HepG2 (cell line): ENCODE data around the gene BEST2. TPM values are rescaled to one million over a fixed set of nuclear protein-coding genes. Genes with fewer than 3 reads are reported as not detected.
A peak's percentile ranks its signal among the peaks of the same experiment; 100 is the strongest.

Experiments
- ARID2 ChIP-seq: sonication (generic); formaldehyde crosslinking; IDR thresholded peaks from 2 replicates; pipeline ENCODE4 v1.8.1; 2022; ENCODE audit warnings: mild to moderate bottlenecking, missing genetic modification reagents, borderline replicate concordance
- CREM ChIP-seq, 2 experiments: sonication (generic) in 1 of 2; formaldehyde crosslinking in 1 of 2; IDR thresholded peaks; 2 replicates each; pipeline versions ENCODE4 v1.4.0 to v1.6.1; 2016 to 2020; ENCODE audit warnings: antibody characterized with exemption in 1 of 2, mild to moderate bottlenecking in 1 of 2, missing genetic modification reagents in 1 of 2
- FLYWCH1 ChIP-seq: sonication (generic); formaldehyde crosslinking; IDR thresholded peaks from 2 replicates; pipeline ENCODE4 v1.8.1; 2023; ENCODE audit warnings: mild to moderate bottlenecking, missing genetic modification reagents
- FOXA1 ChIP-seq, 2 experiments: fragments of 450-650 bp in 1 of 2; sonication (generic) in 1 of 2; formaldehyde crosslinking in 1 of 2; IDR thresholded peaks; 2 replicates each; pipeline versions ENCODE4 v1.4.0 to v1.6.1; 2016 to 2020; ENCODE audit warnings: missing genetic modification reagents in 1 of 2
- FOXK2 ChIP-seq: fragments of 450-650 bp; IDR thresholded peaks from 2 replicates; pipeline ENCODE4 v1.6.1; 2016
- MEIS1 ChIP-seq: sonication (generic); formaldehyde crosslinking; IDR thresholded peaks from 2 replicates; pipeline ENCODE4 v1.9.0; 2021; ENCODE audit warnings: mild to moderate bottlenecking, missing genetic modification reagents, moderate library complexity, borderline replicate concordance
- PRMT3 ChIP-seq: sonication (generic); formaldehyde crosslinking; IDR thresholded peaks from 2 replicates; pipeline ENCODE4 v1.8.1; 2022; ENCODE audit warnings: low read depth, mild to moderate bottlenecking, moderate library complexity, missing genetic modification reagents, borderline replicate concordance
- SMAD1 ChIP-seq: sonication (generic); formaldehyde crosslinking; IDR thresholded peaks from 2 replicates; pipeline ENCODE4 v1.4.0; 2020; ENCODE audit warnings: missing genetic modification reagents, low read depth, mild to moderate bottlenecking, borderline replicate concordance
- ZFP82 ChIP-seq: sonication (generic); formaldehyde crosslinking; IDR thresholded peaks from 2 replicates; pipeline ENCODE4 v1.5.1; 2020; ENCODE audit warnings: mild to moderate bottlenecking, missing genetic modification reagents, borderline replicate concordance
- ZNF772 ChIP-seq: sonication (generic); formaldehyde crosslinking; IDR thresholded peaks from 2 replicates; pipeline ENCODE4 v1.5.0; 2020; ENCODE audit warnings: mild to moderate bottlenecking, missing genetic modification reagents
- polyA plus RNA-seq, 8 experiments: library from polyadenylated mRNA; depleted of rRNA in 3 of 8; stranded (reverse) in 7 of 8; unstranded in 1 of 8; fragments of >200 nt; fragmentation: Illumina TruSeq in 4 of 8; extraction: Trizol in 4 of 8; gene quantifications; 2 replicates each; pipeline versions ENCODE4 v1.2.1 to v1.2.3, GENCODE V29; 2011 to 2016; ENCODE audit warnings: low read depth in 4 of 8, missing spikeins in 1 of 8, mixed read lengths in 1 of 8; ENCODE audit not compliant: insufficient read depth in 1 of 8
- total RNA-seq, 5 experiments: library from RNA; depleted of rRNA; stranded (reverse); fragments of >200 nt; fragmentation: Illumina TruSeq; extraction: Trizol; gene quantifications; 2 replicates each; pipeline ENCODE4 v1.2.3, GENCODE V29; 2016; ENCODE audit warnings: low read depth in 1 of 5
- TF ChIP-seq, protein P1 (sequence below): IDR thresholded peaks from 2 replicates; pipeline ENCODE4 v1.6.1; 2012; ENCODE audit warnings: inconsistent platforms
- TF ChIP-seq, protein P2 (sequence below): sonication (generic); formaldehyde crosslinking; IDR thresholded peaks from 2 replicates; pipeline ENCODE4 v1.8.1; 2023; ENCODE audit warnings: mild to moderate bottlenecking, missing genetic modification reagents
- TF ChIP-seq, protein P3 (sequence below): sonication (generic); formaldehyde crosslinking; IDR thresholded peaks from 2 replicates; pipeline ENCODE4 v1.4.0; 2020; ENCODE audit warnings: mild to moderate bottlenecking, missing genetic modification reagents
- TF ChIP-seq, protein P4 (sequence below): sonication (generic); formaldehyde crosslinking; IDR thresholded peaks from 2 replicates; pipeline ENCODE4 v1.5.0; 2020; ENCODE audit warnings: missing genetic modification reagents
- TF ChIP-seq, protein P5 (sequence below): sonication (generic); formaldehyde crosslinking; IDR thresholded peaks from 2 replicates; pipeline ENCODE4 v1.4.0; 2020; ENCODE audit warnings: missing genetic modification reagents
- TF ChIP-seq, protein P6 (sequence below): conservative IDR thresholded peaks from 2 replicates; pipeline ENCODE4 v1.6.1; 2018; ENCODE audit warnings: missing genetic modification reagents

The BEST2 gene
- total and polyA plus RNA-seq, 2 of the 13 experiments (the other 11 are each of a cell fraction or from before 2014, with no cell fraction given): not detected

DNA sequence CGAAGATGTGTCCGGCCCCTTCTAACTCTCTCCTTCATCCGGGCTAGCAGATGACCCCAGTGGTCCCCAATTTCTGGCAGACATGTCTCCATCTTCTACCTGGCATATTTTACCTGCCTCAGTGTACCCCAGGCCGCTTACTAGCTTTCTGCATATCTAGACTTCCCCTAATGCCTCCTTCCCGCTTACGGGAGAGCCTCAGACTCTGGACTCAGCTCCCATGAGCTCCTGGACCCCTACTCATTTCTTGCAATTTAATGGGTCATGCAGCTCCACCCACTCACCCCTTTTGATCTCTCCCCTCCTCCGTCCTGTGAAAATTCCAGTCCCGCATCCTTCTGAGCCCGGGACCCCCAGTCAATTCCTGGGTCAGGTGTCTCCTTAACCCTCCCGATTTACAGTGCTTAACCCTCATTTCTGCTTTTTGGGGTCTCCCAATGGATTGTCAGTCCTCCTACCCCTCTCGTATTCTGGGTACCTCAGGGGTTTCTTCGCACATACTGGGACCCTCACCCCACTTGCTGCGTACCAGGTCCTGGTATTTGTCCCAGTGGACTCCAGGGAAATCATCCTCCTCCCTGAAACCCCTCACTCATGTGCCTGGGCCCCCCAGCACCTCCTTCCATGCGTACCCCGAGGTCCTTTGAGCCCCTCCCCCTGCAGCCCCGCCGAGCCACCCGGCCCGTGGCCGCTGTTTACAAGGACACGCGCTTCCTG is 39.2 kb downstream of the BEST2 start (continued):
- TF ChIP-seq, protein P1, sequence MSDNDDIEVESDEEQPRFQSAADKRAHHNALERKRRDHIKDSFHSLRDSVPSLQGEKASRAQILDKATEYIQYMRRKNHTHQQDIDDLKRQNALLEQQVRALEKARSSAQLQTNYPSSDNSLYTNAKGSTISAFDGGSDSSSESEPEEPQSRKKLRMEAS: peak; percentile 99
- TF ChIP-seq FOXA1 (IDR thresholded peaks at IDR 0.05): no peak
- TF ChIP-seq FOXA1 (CRISPR knock-in tag; IDR thresholded peaks at IDR 0.05): peak; percentile 97
- peak; percentile 93 for TF ChIP-seq FOXK2
- TF ChIP-seq FLYWCH1 (CRISPR knock-in tag): no peak
- TF ChIP-seq CREM (IDR thresholded peaks at IDR 0.05): peak; percentile 81; the same call in 1 of the 2 replicates
- TF ChIP-seq CREM (CRISPR knock-in tag; IDR thresholded peaks at IDR 0.05): no peak
- TF ChIP-seq ZFP82: peak; percentile 16; the same call in 1 of the 2 replicates
- 0 out of 2 replicates have a peak, but pooled peaks have one; percentile 67 for TF ChIP-seq PRMT3
- no peak for TF ChIP-seq SMAD1
- TF ChIP-seq, protein P2, sequence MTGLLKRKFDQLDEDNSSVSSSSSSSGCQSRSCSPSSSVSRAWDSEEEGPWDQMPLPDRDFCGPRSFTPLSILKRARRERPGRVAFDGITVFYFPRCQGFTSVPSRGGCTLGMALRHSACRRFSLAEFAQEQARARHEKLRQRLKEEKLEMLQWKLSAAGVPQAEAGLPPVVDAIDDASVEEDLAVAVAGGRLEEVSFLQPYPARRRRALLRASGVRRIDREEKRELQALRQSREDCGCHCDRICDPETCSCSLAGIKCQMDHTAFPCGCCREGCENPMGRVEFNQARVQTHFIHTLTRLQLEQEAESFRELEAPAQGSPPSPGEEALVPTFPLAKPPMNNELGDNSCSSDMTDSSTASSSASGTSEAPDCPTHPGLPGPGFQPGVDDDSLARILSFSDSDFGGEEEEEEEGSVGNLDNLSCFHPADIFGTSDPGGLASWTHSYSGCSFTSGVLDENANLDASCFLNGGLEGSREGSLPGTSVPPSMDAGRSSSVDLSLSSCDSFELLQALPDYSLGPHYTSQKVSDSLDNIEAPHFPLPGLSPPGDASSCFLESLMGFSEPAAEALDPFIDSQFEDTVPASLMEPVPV (CRISPR knock-in tag): 0 out of 2 replicates have a peak, but pooled peaks have one; percentile 16
- TF ChIP-seq, protein P3, sequence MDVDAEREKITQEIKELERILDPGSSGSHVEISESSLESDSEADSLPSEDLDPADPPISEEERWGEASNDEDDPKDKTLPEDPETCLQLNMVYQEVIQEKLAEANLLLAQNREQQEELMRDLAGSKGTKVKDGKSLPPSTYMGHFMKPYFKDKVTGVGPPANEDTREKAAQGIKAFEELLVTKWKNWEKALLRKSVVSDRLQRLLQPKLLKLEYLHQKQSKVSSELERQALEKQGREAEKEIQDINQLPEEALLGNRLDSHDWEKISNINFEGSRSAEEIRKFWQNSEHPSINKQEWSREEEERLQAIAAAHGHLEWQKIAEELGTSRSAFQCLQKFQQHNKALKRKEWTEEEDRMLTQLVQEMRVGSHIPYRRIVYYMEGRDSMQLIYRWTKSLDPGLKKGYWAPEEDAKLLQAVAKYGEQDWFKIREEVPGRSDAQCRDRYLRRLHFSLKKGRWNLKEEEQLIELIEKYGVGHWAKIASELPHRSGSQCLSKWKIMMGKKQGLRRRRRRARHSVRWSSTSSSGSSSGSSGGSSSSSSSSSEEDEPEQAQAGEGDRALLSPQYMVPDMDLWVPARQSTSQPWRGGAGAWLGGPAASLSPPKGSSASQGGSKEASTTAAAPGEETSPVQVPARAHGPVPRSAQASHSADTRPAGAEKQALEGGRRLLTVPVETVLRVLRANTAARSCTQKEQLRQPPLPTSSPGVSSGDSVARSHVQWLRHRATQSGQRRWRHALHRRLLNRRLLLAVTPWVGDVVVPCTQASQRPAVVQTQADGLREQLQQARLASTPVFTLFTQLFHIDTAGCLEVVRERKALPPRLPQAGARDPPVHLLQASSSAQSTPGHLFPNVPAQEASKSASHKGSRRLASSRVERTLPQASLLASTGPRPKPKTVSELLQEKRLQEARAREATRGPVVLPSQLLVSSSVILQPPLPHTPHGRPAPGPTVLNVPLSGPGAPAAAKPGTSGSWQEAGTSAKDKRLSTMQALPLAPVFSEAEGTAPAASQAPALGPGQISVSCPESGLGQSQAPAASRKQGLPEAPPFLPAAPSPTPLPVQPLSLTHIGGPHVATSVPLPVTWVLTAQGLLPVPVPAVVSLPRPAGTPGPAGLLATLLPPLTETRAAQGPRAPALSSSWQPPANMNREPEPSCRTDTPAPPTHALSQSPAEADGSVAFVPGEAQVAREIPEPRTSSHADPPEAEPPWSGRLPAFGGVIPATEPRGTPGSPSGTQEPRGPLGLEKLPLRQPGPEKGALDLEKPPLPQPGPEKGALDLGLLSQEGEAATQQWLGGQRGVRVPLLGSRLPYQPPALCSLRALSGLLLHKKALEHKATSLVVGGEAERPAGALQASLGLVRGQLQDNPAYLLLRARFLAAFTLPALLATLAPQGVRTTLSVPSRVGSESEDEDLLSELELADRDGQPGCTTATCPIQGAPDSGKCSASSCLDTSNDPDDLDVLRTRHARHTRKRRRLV (CRISPR knock-in tag): 0 out of 2 replicates have a peak, but pooled peaks have one; percentile 8
- peak; percentile 60; the same call in 1 of the 2 replicates for TF ChIP-seq ARID2 (CRISPR knock-in tag)
- TF ChIP-seq ZNF772 (CRISPR knock-in tag): no peak
- TF ChIP-seq, protein P4, sequence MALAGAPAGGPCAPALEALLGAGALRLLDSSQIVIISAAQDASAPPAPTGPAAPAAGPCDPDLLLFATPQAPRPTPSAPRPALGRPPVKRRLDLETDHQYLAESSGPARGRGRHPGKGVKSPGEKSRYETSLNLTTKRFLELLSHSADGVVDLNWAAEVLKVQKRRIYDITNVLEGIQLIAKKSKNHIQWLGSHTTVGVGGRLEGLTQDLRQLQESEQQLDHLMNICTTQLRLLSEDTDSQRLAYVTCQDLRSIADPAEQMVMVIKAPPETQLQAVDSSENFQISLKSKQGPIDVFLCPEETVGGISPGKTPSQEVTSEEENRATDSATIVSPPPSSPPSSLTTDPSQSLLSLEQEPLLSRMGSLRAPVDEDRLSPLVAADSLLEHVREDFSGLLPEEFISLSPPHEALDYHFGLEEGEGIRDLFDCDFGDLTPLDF (CRISPR knock-in tag): no peak
- TF ChIP-seq MEIS1 (CRISPR knock-in tag): 0 out of 2 replicates have a peak, but pooled peaks have one; percentile 0
- TF ChIP-seq, protein P5, sequence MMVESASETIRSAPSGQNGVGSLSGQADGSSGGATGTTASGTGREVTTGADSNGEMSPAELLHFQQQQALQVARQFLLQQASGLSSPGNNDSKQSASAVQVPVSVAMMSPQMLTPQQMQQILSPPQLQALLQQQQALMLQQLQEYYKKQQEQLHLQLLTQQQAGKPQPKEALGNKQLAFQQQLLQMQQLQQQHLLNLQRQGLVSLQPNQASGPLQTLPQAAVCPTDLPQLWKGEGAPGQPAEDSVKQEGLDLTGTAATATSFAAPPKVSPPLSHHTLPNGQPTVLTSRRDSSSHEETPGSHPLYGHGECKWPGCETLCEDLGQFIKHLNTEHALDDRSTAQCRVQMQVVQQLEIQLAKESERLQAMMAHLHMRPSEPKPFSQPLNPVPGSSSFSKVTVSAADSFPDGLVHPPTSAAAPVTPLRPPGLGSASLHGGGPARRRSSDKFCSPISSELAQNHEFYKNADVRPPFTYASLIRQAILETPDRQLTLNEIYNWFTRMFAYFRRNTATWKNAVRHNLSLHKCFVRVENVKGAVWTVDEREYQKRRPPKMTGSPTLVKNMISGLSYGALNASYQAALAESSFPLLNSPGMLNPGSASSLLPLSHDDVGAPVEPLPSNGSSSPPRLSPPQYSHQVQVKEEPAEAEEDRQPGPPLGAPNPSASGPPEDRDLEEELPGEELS (CRISPR knock-in tag): 0 out of 2 replicates have a peak, but pooled peaks have one; percentile 92
- TF ChIP-seq, protein P6, sequence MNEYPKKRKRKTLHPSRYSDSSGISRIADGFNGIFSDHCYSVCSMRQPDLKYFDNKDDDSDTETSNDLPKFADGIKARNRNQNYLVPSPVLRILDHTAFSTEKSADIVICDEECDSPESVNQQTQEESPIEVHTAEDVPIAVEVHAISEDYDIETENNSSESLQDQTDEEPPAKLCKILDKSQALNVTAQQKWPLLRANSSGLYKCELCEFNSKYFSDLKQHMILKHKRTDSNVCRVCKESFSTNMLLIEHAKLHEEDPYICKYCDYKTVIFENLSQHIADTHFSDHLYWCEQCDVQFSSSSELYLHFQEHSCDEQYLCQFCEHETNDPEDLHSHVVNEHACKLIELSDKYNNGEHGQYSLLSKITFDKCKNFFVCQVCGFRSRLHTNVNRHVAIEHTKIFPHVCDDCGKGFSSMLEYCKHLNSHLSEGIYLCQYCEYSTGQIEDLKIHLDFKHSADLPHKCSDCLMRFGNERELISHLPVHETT: no peak
